ENCODE measurements around the gene RGS11.

RGS11 gene

DNA sequence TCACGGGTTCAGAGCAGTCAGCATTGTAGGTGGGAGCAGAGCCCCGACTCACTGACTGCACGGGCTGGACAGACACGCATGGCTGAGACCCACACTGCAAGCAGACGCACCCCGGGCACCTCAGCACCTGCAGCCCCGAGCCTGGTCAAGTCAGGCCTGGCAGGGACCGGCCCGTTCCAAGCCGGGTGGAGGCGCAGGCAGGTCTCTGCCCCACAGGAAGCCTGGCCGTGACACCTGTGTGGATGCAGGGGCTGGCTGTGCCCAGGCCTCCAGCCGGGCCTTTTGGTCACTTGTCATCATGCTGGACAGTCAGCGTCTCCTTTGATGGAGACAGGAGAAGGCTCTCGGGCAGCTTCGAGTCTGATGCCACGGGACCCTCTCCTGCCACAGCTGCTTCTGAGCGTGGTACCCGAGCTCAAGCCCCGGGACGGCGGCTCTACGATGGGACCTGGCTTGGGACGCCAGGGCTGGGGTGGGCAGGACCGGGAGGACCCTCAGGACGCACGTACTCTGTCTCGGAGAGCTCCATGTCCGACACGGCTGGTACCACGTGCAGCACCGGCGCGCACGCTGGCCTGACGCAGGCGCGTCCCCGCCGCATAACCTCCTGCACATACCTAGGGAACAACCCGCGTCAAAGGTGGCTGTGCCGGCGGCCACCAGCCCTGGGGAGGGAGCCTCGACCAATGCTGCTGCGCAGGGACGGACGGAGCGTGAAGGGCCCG, 15.1 kb upstream of the RGS11 start:
- ATAC-seq, result no peak

GRCh38 chr16:290015-290680, 14.4 kb upstream of the RGS11 start:
- no peak for ATAC-seq
- TF ChIP-seq ZNF8 (CRISPR knock-in tag; IDR thresholded peaks at IDR 0.05) (no peak), BACH2 (CRISPR knock-in tag; IDR thresholded peaks at IDR 0.05; ENCODE audit: borderline replicate concordance) (no peak), TCF4 (CRISPR knock-in tag; IDR thresholded peaks at IDR 0.05; ENCODE audit: borderline replicate concordance) (no peak), ZNF565 (CRISPR knock-in tag; conservative IDR thresholded peaks at IDR 0.05; ENCODE audit: low read depth) (no peak), ZFP3 (CRISPR knock-in tag; IDR thresholded peaks at IDR 0.05) (no peak), GLIS3 (CRISPR knock-in tag; IDR thresholded peaks at IDR 0.05) (no peak), ZNF70 (CRISPR knock-in tag; IDR thresholded peaks at IDR 0.05) (no peak), SNAI2 (CRISPR knock-in tag; IDR thresholded peaks at IDR 0.05) (no peak)
- TF ChIP-seq, protein P1, sequence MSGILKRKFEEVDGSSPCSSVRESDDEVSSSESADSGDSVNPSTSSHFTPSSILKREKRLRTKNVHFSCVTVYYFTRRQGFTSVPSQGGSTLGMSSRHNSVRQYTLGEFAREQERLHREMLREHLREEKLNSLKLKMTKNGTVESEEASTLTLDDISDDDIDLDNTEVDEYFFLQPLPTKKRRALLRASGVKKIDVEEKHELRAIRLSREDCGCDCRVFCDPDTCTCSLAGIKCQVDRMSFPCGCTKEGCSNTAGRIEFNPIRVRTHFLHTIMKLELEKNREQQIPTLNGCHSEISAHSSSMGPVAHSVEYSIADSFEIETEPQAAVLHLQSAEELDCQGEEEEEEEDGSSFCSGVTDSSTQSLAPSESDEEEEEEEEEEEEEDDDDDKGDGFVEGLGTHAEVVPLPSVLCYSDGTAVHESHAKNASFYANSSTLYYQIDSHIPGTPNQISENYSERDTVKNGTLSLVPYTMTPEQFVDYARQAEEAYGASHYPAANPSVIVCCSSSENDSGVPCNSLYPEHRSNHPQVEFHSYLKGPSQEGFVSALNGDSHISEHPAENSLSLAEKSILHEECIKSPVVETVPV (CRISPR knock-in tag; IDR thresholded peaks at IDR 0.05), result no peak
- TF ChIP-seq, protein P2, sequence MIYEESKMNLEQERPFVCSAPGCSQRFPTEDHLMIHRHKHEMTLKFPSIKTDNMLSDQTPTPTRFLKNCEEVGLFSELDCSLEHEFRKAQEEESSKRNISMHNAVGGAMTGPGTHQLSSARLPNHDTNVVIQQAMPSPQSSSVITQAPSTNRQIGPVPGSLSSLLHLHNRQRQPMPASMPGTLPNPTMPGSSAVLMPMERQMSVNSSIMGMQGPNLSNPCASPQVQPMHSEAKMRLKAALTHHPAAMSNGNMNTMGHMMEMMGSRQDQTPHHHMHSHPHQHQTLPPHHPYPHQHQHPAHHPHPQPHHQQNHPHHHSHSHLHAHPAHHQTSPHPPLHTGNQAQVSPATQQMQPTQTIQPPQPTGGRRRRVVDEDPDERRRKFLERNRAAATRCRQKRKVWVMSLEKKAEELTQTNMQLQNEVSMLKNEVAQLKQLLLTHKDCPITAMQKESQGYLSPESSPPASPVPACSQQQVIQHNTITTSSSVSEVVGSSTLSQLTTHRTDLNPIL (CRISPR knock-in tag; IDR thresholded peaks at IDR 0.05; ENCODE audit: low read depth), result no peak

More for the DNA sequence above, 15.1 kb upstream of the RGS11 start:
- no peak for TF ChIP-seq ZFP3 (CRISPR knock-in tag; IDR thresholded peaks at IDR 0.05)
- TF ChIP-seq ISL1 (CRISPR knock-in tag; IDR thresholded peaks at IDR 0.05), result no peak
- TF ChIP-seq PPARA (CRISPR knock-in tag; IDR thresholded peaks at IDR 0.05; ENCODE audit: borderline replicate concordance), result no peak
- no peak for TF ChIP-seq SNAI2 (CRISPR knock-in tag; IDR thresholded peaks at IDR 0.05)
- TF ChIP-seq, protein P3, sequence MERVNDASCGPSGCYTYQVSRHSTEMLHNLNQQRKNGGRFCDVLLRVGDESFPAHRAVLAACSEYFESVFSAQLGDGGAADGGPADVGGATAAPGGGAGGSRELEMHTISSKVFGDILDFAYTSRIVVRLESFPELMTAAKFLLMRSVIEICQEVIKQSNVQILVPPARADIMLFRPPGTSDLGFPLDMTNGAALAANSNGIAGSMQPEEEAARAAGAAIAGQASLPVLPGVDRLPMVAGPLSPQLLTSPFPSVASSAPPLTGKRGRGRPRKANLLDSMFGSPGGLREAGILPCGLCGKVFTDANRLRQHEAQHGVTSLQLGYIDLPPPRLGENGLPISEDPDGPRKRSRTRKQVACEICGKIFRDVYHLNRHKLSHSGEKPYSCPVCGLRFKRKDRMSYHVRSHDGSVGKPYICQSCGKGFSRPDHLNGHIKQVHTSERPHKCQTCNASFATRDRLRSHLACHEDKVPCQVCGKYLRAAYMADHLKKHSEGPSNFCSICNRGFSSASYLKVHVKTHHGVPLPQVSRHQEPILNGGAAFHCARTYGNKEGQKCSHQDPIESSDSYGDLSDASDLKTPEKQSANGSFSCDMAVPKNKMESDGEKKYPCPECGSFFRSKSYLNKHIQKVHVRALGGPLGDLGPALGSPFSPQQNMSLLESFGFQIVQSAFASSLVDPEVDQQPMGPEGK (CRISPR knock-in tag; IDR thresholded peaks at IDR 0.05; ENCODE audit: borderline replicate concordance), result no peak
- TF ChIP-seq ZNF565 (CRISPR knock-in tag; conservative IDR thresholded peaks at IDR 0.05; ENCODE audit: low read depth), result no peak
- TF ChIP-seq, protein P2 (CRISPR knock-in tag; IDR thresholded peaks at IDR 0.05; ENCODE audit: low read depth), result no peak
- no peak for TF ChIP-seq RARB (CRISPR knock-in tag; IDR thresholded peaks at IDR 0.05)
- no peak for TF ChIP-seq ZC3H10 (CRISPR knock-in tag; IDR thresholded peaks at IDR 0.05)
- no peak for TF ChIP-seq ZNF70 (CRISPR knock-in tag; IDR thresholded peaks at IDR 0.05)
- TF ChIP-seq, protein P4, sequence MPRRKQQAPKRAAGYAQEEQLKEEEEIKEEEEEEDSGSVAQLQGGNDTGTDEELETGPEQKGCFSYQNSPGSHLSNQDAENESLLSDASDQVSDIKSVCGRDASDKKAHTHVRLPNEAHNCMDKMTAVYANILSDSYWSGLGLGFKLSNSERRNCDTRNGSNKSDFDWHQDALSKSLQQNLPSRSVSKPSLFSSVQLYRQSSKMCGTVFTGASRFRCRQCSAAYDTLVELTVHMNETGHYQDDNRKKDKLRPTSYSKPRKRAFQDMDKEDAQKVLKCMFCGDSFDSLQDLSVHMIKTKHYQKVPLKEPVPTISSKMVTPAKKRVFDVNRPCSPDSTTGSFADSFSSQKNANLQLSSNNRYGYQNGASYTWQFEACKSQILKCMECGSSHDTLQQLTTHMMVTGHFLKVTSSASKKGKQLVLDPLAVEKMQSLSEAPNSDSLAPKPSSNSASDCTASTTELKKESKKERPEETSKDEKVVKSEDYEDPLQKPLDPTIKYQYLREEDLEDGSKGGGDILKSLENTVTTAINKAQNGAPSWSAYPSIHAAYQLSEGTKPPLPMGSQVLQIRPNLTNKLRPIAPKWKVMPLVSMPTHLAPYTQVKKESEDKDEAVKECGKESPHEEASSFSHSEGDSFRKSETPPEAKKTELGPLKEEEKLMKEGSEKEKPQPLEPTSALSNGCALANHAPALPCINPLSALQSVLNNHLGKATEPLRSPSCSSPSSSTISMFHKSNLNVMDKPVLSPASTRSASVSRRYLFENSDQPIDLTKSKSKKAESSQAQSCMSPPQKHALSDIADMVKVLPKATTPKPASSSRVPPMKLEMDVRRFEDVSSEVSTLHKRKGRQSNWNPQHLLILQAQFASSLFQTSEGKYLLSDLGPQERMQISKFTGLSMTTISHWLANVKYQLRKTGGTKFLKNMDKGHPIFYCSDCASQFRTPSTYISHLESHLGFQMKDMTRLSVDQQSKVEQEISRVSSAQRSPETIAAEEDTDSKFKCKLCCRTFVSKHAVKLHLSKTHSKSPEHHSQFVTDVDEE (CRISPR knock-in tag; IDR thresholded peaks at IDR 0.05), result no peak
- TF ChIP-seq TOX (CRISPR knock-in tag; IDR thresholded peaks at IDR 0.05; ENCODE audit: borderline replicate concordance), result no peak
- TF ChIP-seq ZNF8 (CRISPR knock-in tag; IDR thresholded peaks at IDR 0.05), result no peak
- TF ChIP-seq, protein P1 (CRISPR knock-in tag; IDR thresholded peaks at IDR 0.05), result no peak
- no peak for TF ChIP-seq CSDC2 (CRISPR knock-in tag; IDR thresholded peaks at IDR 0.05)
- no peak for TF ChIP-seq TCF4 (CRISPR knock-in tag; IDR thresholded peaks at IDR 0.05; ENCODE audit: borderline replicate concordance)
- TF ChIP-seq GLIS3 (CRISPR knock-in tag; IDR thresholded peaks at IDR 0.05), result no peak
- TF ChIP-seq ESRRG (CRISPR knock-in tag; IDR thresholded peaks at IDR 0.05), result no peak
- TF ChIP-seq ARNTL (CRISPR knock-in tag; IDR thresholded peaks at IDR 0.05; ENCODE audit: borderline replicate concordance, low read depth), result no peak
